Gastroesophageal sphincter (tissue), 4 donors: ENCODE results near the gene MDM4. TPM values are rescaled to one million over a fixed set of nuclear protein-coding genes. Genes with fewer than 3 reads are reported as not detected.

ENCODE experiments used
- ATAC-seq: fragments of 150-250 bp; one replicate; pipeline ENCODE4 v1.9.1; 2016; ENCODE audit warnings: mild to moderate bottlenecking, moderate library complexity
- H3K27ac ChIP-seq, 4 donors: fragments of 200-600 bp; sonication (generic) in 3 of 4; 1 replicate in 3 of 4; 2 replicates in 1 of 4; pipeline ENCODE4 v1.5.1; 2016 to 2019
- H3K27me3 ChIP-seq: fragments of 200-600 bp; sonication (generic); one replicate; pipeline ENCODE4 v1.5.1; 2019
- H3K36me3 ChIP-seq, 2 donors: fragments of 200-600 bp; sonication (generic); one replicate each; pipeline ENCODE4 v1.5.1; 2019; ENCODE audit warnings: control low read depth in 1 of 2
- H3K4me1 ChIP-seq, 3 donors: fragments of 200-600 bp; sonication (generic); 1 replicate in 2 of 3; 2 replicates in 1 of 3; pipeline ENCODE4 v1.5.1; 2016 to 2019; ENCODE audit warnings: control low read depth in 2 of 3
- H3K4me3 ChIP-seq, 2 donors: fragments of 200-600 bp; sonication (generic); one replicate each; pipeline ENCODE4 v1.5.1; 2019; ENCODE audit warnings: mild to moderate bottlenecking in 1 of 2, moderate library complexity in 1 of 2
- H3K9me3 ChIP-seq, 3 donors: fragments of 200-600 bp; sonication (generic); one replicate each; pipeline ENCODE4 v1.5.1; 2017 to 2019; ENCODE audit warnings: control low read depth in 2 of 3
- EP300 ChIP-seq: sonication (generic); formaldehyde crosslinking; IDR thresholded peaks from one replicate; pipeline ENCODE4 v1.6.1; 2017; ENCODE audit warnings: antibody characterized with exemption, mild to moderate bottlenecking
- POLR2A ChIP-seq, 2 donors: fragments of 450-650 bp; IDR thresholded peaks; one replicate each; pipeline ENCODE4 v1.6.1; 2017; ENCODE audit warnings: antibody characterized with exemption in 2 of 2, mild to moderate bottlenecking in 2 of 2, moderate library complexity in 1 of 2
- POLR2AphosphoS5 ChIP-seq: sonication (generic); formaldehyde crosslinking; IDR thresholded peaks from one replicate; pipeline ENCODE4 v1.6.1; 2017; ENCODE audit warnings: antibody characterized with exemption
- WGBS, 2 donors: methylation state at CpG; one replicate each; pipeline ENCODE4 v1.1.5; 2018; ENCODE audit warnings: low coverage in 1 of 2; 5-methylcytosine and 5-hydroxymethylcytosine counted together
- total RNA-seq, 4 donors: library from RNA; depleted of rRNA; stranded (reverse); fragments of >200 nt; gene quantifications; one replicate each; pipeline ENCODE4 v1.1.0, GENCODE V29; 2016
- TF ChIP-seq, protein P1 (sequence below), 4 experiments: fragments of 200-600 bp in 2 of 4; fragments of 450-650 bp in 2 of 4; sonication (generic) in 1 of 4; IDR thresholded peaks; one replicate each; pipeline ENCODE4 v1.5.1; 2017 to 2019; ENCODE audit warnings: antibody characterized with exemption in 4 of 4, mild to moderate bottlenecking in 2 of 4, moderate library complexity in 2 of 4

MDM4 gene, protein sequence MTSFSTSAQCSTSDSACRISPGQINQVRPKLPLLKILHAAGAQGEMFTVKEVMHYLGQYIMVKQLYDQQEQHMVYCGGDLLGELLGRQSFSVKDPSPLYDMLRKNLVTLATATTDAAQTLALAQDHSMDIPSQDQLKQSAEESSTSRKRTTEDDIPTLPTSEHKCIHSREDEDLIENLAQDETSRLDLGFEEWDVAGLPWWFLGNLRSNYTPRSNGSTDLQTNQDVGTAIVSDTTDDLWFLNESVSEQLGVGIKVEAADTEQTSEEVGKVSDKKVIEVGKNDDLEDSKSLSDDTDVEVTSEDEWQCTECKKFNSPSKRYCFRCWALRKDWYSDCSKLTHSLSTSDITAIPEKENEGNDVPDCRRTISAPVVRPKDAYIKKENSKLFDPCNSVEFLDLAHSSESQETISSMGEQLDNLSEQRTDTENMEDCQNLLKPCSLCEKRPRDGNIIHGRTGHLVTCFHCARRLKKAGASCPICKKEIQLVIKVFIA
- total RNA-seq, result 10 to 100 TPM; 24.3 to 74.1 (median 37.9) TPM

DNA sequence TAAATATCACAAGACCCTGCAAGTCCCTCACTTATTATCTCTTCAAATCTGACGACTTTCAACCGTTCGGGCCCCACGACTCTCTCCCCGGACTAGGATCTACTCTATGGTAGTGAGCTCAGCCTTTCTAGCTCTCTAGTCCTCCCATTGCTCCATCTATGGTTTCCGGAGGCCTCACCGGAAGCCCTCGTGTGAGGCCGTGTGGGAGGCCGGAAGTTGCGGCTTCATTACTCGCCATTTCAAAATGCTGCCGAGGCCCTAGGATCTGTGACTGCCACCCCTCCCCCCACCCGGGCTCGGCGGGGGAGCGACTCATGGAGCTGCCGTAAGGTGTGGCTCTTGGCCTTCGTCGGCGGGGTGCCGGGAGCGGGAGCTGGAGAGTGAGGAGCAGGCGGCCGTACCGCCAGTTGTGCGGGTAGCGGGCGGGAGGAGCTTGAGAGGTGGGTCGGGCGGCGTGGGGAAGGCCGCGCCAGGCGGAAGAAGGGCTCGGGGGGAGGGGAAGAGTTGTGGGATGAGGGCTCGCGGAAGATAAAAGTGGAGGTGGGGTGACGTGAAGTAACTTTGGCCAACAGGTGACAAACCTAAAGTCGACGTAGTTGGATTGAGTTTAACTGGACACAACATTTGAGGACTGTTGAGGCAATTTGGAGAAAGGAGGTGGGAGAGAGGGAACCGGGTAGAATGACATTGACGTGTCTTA lies at the start of gene MDM4:
Gene MDM4 (plus strand): TSS at position 227 of the 700 bp plus-strand sequence. CDS start 9,113 bp downstream, outside the sequence.
- TF ChIP-seq, protein P1, sequence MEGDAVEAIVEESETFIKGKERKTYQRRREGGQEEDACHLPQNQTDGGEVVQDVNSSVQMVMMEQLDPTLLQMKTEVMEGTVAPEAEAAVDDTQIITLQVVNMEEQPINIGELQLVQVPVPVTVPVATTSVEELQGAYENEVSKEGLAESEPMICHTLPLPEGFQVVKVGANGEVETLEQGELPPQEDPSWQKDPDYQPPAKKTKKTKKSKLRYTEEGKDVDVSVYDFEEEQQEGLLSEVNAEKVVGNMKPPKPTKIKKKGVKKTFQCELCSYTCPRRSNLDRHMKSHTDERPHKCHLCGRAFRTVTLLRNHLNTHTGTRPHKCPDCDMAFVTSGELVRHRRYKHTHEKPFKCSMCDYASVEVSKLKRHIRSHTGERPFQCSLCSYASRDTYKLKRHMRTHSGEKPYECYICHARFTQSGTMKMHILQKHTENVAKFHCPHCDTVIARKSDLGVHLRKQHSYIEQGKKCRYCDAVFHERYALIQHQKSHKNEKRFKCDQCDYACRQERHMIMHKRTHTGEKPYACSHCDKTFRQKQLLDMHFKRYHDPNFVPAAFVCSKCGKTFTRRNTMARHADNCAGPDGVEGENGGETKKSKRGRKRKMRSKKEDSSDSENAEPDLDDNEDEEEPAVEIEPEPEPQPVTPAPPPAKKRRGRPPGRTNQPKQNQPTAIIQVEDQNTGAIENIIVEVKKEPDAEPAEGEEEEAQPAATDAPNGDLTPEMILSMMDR (IDR thresholded peaks at IDR 0.05), result peak in 1 of 4 experiments; percentile 20
- TF ChIP-seq POLR2AphosphoS5, result peak; percentile 85
- TF ChIP-seq EP300, result no peak
- peak; percentile 76 to 82 for TF ChIP-seq POLR2A (IDR thresholded peaks at IDR 0.05)
- peak within 1 kb of the TSS; percentile 62 to 90 for H3K4me3 ChIP-seq
- ATAC-seq, result peak; percentile 99

DNA sequence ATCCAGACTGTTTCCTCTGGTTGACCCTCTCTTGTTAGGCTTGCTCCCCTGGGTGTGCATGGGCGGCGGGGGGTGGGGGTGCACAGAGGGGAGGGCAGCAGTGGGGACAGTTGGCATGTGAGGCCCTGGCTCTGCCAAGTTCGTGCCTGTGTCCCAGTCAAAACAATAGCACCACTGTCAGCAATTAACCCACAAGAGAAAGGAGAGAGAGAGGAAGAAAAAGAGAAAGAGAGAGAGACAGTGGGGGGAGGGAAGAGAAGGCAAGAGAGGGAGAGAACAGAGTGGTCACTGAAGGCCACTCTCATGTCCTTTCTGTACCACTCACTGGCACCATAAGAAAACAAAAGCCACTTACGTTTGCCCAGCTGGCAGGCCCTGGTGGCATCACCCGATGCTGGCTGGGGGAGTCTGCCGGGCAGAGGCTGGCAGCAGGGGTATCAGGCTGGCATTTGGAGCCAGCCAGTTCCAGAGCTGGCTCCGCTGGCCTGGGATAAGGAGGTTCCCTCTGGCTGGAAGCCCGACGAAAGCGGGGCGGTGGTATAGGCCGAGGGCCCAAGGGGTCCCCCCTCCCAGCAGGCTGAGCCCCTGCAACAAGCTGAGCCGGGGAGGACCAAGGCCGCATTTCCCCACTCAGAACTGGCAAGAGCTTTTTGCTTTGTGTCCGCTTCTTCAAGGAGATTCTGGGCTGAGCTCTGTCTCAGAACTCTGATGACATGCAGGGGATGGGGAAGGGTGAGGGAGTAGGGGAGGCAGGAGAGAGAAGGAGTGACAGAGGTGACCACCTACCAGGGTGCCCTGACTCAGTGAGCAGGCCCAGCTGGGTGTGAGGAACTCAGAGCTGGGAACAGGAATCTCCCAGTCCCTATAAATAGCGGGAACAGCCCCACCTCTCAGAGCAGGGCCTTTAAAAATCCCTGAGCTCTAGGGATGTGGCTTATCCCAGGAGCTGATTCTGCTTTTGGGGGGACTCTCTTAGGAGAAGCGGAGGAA lies 49.5 kb upstream of the MDM4 start:
- Histone ChIP-seq H3K9me3 (no peaks in the 10 kb centered on the region), H3K36me3 (peaks cover 0 to 45% of the 10 kb centered on the region in 2 donors), H3K27ac (peak overlapping the region in 3 of 4 donors; percentile 55 to 78 (median 64)), H3K4me3 (no peak overlapping the region), H3K27me3 (no peaks in the 10 kb centered on the region), H3K4me1 (peaks cover 0 to 74% (median 34%) of the 10 kb centered on the region in 3 donors)
- 20 to 56% methylated on average over 1 to 3 of the region's 17 CpGs for WGBS, 2 donors
- no peak for TF ChIP-seq EP300
- TF ChIP-seq, protein P1 (IDR thresholded peaks at IDR 0.05), result no peak
- TF ChIP-seq POLR2AphosphoS5, result no peak
- TF ChIP-seq POLR2A (IDR thresholded peaks at IDR 0.05), result no peak
- peak; percentile 17 for ATAC-seq

More for the DNA sequence above, at the start of gene MDM4:
- H3K9me3 ChIP-seq, result no peaks in the 10 kb centered on the region
- 0 to 3% methylated on average over 11 to 15 of the region's 43 CpGs for WGBS, 2 donors
- H3K27ac ChIP-seq, result peak within 1 kb of the TSS; percentile 74 to 94 (median 92)
- H3K4me1 ChIP-seq, result peaks cover 0 to 53% (median 9%) of the 10 kb centered on the region in 3 donors
- H3K36me3 ChIP-seq, result peaks cover 0 to 12% of the 10 kb centered on the region in 2 donors
- no peaks in the 10 kb centered on the region for H3K27me3 ChIP-seq

DNA sequence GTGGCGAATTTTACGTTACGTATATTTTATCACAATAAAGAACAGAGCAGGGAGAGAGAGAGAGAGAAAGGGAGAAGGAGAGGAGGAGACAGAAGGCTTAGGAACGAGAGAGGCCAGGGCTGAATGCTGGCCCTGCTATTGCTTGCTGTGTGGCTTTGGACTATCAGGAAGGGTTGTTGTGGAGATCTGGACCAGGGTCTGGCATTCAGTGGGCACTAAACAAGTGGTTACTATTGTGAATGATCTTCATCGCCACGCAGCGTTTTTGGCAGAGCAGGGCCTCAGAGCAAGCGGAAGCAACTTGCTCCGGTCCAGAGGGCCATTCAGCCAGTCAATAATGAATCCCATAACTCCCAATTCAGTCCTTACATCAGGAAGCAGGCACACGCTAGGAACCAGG lies 48.0 kb upstream of the MDM4 start:
- TF ChIP-seq, protein P1 (IDR thresholded peaks at IDR 0.05), result no peak
- TF ChIP-seq POLR2A (IDR thresholded peaks at IDR 0.05), result no peak
- no peak for TF ChIP-seq EP300
- TF ChIP-seq POLR2AphosphoS5, result no peak
- peaks cover 0 to 59% (median 32%) of the 10 kb centered on the region in 3 donors for H3K4me1 ChIP-seq
- no peaks in the 10 kb centered on the region for H3K27me3 ChIP-seq
- ATAC-seq, result no peak
- H3K36me3 ChIP-seq, result peaks cover 0 to 31% of the 10 kb centered on the region in 2 donors
- H3K4me3 ChIP-seq, result no peak overlapping the region
- peak overlapping the region in 3 of 4 donors; percentile 44 to 64 (median 53) for H3K27ac ChIP-seq
- 86 to 90% methylated on average over 4 to 10 of the region's 10 CpGs for WGBS, 2 donors
- no peaks in the 10 kb centered on the region for H3K9me3 ChIP-seq

DNA sequence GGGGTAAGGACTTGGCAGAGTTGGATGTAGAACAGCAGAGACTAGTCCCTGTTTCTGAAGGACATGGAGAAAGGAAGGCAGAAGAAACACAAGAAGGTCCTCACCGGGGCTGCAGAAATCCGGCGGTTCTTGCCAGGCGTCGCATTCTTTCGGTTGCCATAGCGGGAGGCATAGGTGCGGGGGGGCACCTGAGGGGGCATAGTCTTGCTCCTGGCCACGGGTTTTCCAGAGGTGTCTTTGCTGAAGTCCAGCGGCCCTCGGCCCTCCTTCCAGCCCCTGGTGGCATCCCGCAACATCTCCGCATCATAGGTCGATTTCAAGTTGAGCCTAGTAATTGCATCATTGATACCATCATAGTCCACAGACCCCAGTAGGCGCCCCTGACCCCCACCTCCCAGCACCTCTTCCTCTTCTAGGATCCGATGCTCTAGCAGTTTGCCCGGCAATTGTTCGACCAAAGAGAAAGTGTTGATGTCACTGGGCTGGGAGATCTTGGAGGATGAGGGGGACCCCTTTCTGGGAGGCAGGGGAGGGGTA lies 47.4 kb upstream of the MDM4 start:
- TF ChIP-seq POLR2A (IDR thresholded peaks at IDR 0.05) (no peak), EP300 (no peak), POLR2AphosphoS5 (no peak)
- TF ChIP-seq, protein P1 (IDR thresholded peaks at IDR 0.05), result no peak
- H3K27me3 ChIP-seq, result no peaks in the 10 kb centered on the region
- H3K27ac ChIP-seq, result peak overlapping the region in 3 of 4 donors; percentile 44 to 64 (median 53)
- ATAC-seq, result no peak
- no peaks in the 10 kb centered on the region for H3K9me3 ChIP-seq
- no peak overlapping the region for H3K4me3 ChIP-seq
- 76 to 91% methylated on average over 4 to 8 of the region's 18 CpGs for WGBS, 2 donors
- peaks cover 0 to 52% (median 26%) of the 10 kb centered on the region in 3 donors for H3K4me1 ChIP-seq
- peaks cover 0 to 25% of the 10 kb centered on the region in 2 donors for H3K36me3 ChIP-seq
